HCT116 (cell line): Measurements from ENCODE around the gene OR8D2. TPM values are rescaled to one million over a fixed set of nuclear protein-coding genes. Genes with fewer than 3 reads are reported as not detected.

Experiments
- ATAC-seq: fragments of 200-7000 bp; cut with Tn5 transposase; 2 replicates; pipeline ENCODE4 v1.9.1; 2020; ENCODE audit warnings: mild to moderate bottlenecking, moderate library complexity
- BruUV-seq: library from RNA; stranded (reverse); fragments of 400-500 nt; replicated peaks from 2 replicates; lab custom pipeline; 2021; lab: Mats Ljungman, UMichigan
- CTCF ChIA-PET: fragments of 300-600 bp; sonication (Branson Sonifier 250); formaldehyde crosslinking; loops from one replicate; lab custom pipeline; 2021; ENCODE audit warnings: antibody characterized with exemption; lab: Charles Lee
- POLR2A ChIA-PET: fragments of 300-600, 350-600 bp; sonication (Branson Sonifier 250); formaldehyde crosslinking; loops from one replicate; lab custom pipeline; 2021; ENCODE audit warnings: antibody characterized with exemption; lab: Charles Lee
- RAD21 ChIA-PET, 2 experiments: fragments of 300-600 bp; sonication (Branson Sonifier 250); formaldehyde crosslinking; loops; one replicate each; lab custom pipeline; 2023; ENCODE audit warnings: low total read pairs in 2 of 2; ENCODE audit not compliant: uncharacterized antibody in 2 of 2, unreplicated experiment in 2 of 2, low non-redundant PET in 1 of 2; lab: Charles Lee
- DNase-seq: peaks from one replicate; pipeline ENCODE4 v3.0.0-alpha.2; 2010; ENCODE audit warnings: low read depth, low spot score
- H2AFZ ChIP-seq: fragments of 200-600 bp; shearing (Covaris generic), sonication (generic); 2 replicates; pipeline ENCODE4 v1.6.1; 2017; ENCODE audit warnings: low read depth, mixed run types, mixed read lengths, antibody characterized with exemption, low read length; ENCODE audit not compliant: poor library complexity, severe bottlenecking
- H3K27ac ChIP-seq: 2 replicates; pipeline ENCODE4 v1.5.1; 2012; ENCODE audit warnings: low read depth, low read length
- H3K27me3 ChIP-seq: fragments of 200-600 bp; sonication (generic); 2 replicates; pipeline ENCODE4 v1.6.1; 2016; ENCODE audit warnings: mixed run types, low read length, mixed read lengths; ENCODE audit not compliant: insufficient read depth
- H3K36me3 ChIP-seq, 2 experiments: fragments of 200-500 bp in 1 of 2; fragments of 200-600 bp in 1 of 2; sonication (Bioruptor generic) in 1 of 2; sonication (generic) in 1 of 2; 2 replicates each; pipeline versions ENCODE4 v1.5.1 to v1.6.1; 2014 to 2016; ENCODE audit warnings: low read length in 2 of 2, inconsistent platforms in 1 of 2, mixed read lengths in 1 of 2, mixed run types in 1 of 2; ENCODE audit not compliant: insufficient read depth in 2 of 2, control insufficient read depth in 1 of 2
- H3K4me1 ChIP-seq, 2 experiments: fragments of 200-600 bp in 1 of 2; sonication (generic) in 1 of 2; 2 replicates each; pipeline versions ENCODE4 v1.5.1 to v1.6.1; 2012 to 2017; ENCODE audit warnings: low read length in 2 of 2, inconsistent platforms in 1 of 2, mild to moderate bottlenecking in 1 of 2, mixed read lengths in 1 of 2, mixed run types in 1 of 2, moderate library complexity in 1 of 2; ENCODE audit not compliant: insufficient read depth in 2 of 2, control insufficient read depth in 1 of 2
- H3K4me2 ChIP-seq: fragments of 200-600 bp; sonication (generic); 2 replicates; pipeline ENCODE4 v1.6.1; 2017; ENCODE audit warnings: mixed run types, low read length, mixed read lengths
- H3K4me3 ChIP-seq, 2 experiments: fragments of 200-600 bp in 1 of 2; sonication (generic) in 1 of 2; replicated peaks in 1 of 2; 2 replicates each; pipeline ENCODE4 v1.5.1; 2011 to 2016; ENCODE audit warnings: low read length in 2 of 2, control low read depth in 1 of 2, low read depth in 1 of 2, mild to moderate bottlenecking in 1 of 2, mixed read lengths in 1 of 2, mixed run types in 1 of 2
- H3K79me2 ChIP-seq: fragments of 200-600 bp; sonication (generic); 2 replicates; pipeline ENCODE4 v1.6.1; 2017; ENCODE audit warnings: mild to moderate bottlenecking, mixed run types, low read length, moderate library complexity, mixed read lengths; ENCODE audit not compliant: insufficient read depth
- H3K9ac ChIP-seq: fragments of 200-600 bp; sonication (generic); 2 replicates; pipeline ENCODE4 v1.6.1; 2016; ENCODE audit warnings: low read length, mixed read lengths
- H3K9me2 ChIP-seq: fragments of 200-600 bp; sonication (generic), shearing (Covaris generic); 2 replicates; pipeline ENCODE4 v1.6.1; 2017; ENCODE audit warnings: mixed run types, mild to moderate bottlenecking, moderate library complexity; ENCODE audit not compliant: insufficient read depth
- H3K9me3 ChIP-seq, 2 experiments: fragments of 200-500 bp in 1 of 2; fragments of 200-600 bp in 1 of 2; sonication (Bioruptor generic) in 1 of 2; sonication (generic) in 1 of 2; 2 replicates each; pipeline ENCODE4 v1.6.1; 2014 to 2017; ENCODE audit warnings: low read length in 2 of 2, mixed read lengths in 2 of 2, inconsistent platforms in 1 of 2, low read depth in 1 of 2, mild to moderate bottlenecking in 1 of 2, mixed run types in 1 of 2, moderate library complexity in 1 of 2; ENCODE audit not compliant: control insufficient read depth in 1 of 2, insufficient read depth in 1 of 2
- H4K20me1 ChIP-seq: fragments of 200-600 bp; sonication (generic), shearing (Covaris generic); 2 replicates; pipeline ENCODE4 v1.6.1; 2017; ENCODE audit warnings: mixed run types, mild to moderate bottlenecking, moderate library complexity; ENCODE audit not compliant: insufficient read depth
- CEBPB ChIP-seq: IDR thresholded peaks from 2 replicates; pipeline ENCODE4 v1.6.1; 2012; ENCODE audit warnings: low read depth
- ELF1 ChIP-seq: IDR thresholded peaks from 2 replicates; pipeline ENCODE4 v1.6.1; 2012; ENCODE audit warnings: low read depth, borderline replicate concordance
- EZH2 ChIP-seq: fragments of 200-600 bp; sonication (generic); IDR thresholded peaks from 2 replicates; pipeline ENCODE4 v1.6.1; 2017; ENCODE audit warnings: antibody characterized with exemption, mixed run types
- EZH2phosphoT487 ChIP-seq: fragments of 200-600 bp; IDR thresholded peaks from 2 replicates; pipeline ENCODE4 v1.6.1; 2018; ENCODE audit warnings: antibody characterized with exemption, borderline replicate concordance
- FOSL1 ChIP-seq: IDR thresholded peaks from 2 replicates; pipeline ENCODE4 v1.6.1; 2012; ENCODE audit warnings: low read depth
- JUND ChIP-seq: IDR thresholded peaks from 2 replicates; pipeline ENCODE4 v1.6.1; 2012
- SIN3A ChIP-seq: IDR thresholded peaks from 2 replicates; pipeline ENCODE4 v1.6.1; 2012; ENCODE audit warnings: low read depth
- SP1 ChIP-seq: IDR thresholded peaks from 2 replicates; pipeline ENCODE4 v1.6.1; 2012; ENCODE audit warnings: low read depth
- TCF7L2 ChIP-seq: IDR thresholded peaks from 2 replicates; pipeline ENCODE4 v1.7.0; 2011; ENCODE audit warnings: borderline replicate concordance, inconsistent platforms; ENCODE audit not compliant: insufficient read depth, insufficient read length; ENCODE audit errors: extremely low read depth
- YY1 ChIP-seq: IDR thresholded peaks from 2 replicates; pipeline ENCODE4 v1.6.1; 2011; ENCODE audit warnings: low read length, low read depth, moderate library complexity, mild to moderate bottlenecking; ENCODE audit not compliant: insufficient replicate concordance; ENCODE audit errors: extremely low read depth
- ZNF274 ChIP-seq: fragments of 200-500 bp; sonication (Bioruptor generic); IDR thresholded peaks from 2 replicates; pipeline ENCODE4 v1.6.1; 2014; ENCODE audit warnings: mild to moderate bottlenecking, low read depth, low read length, inconsistent platforms
- intact Hi-C: fragments of 100-400 bp; cut with micrococcal nuclease; formaldehyde crosslinking; loops from 2 replicates; pipeline ENCODE4 v1.10.0; 2022
- total RNA-seq: library from RNA; stranded (reverse); gene quantifications from one replicate; pipeline ENCODE4 v1.2.1, GENCODE V29; 2021; ENCODE audit not compliant: unreplicated experiment
- TF ChIP-seq, protein P1 (sequence below): IDR thresholded peaks from 2 replicates; pipeline ENCODE4 v1.6.1; 2012
- TF ChIP-seq, protein P2 (sequence below): IDR thresholded peaks from 2 replicates; pipeline ENCODE4 v1.6.1; 2012; ENCODE audit warnings: low read depth
- TF ChIP-seq, protein P3 (sequence below): IDR thresholded peaks from 2 replicates; pipeline ENCODE4 v1.6.1; 2011; ENCODE audit warnings: mild to moderate bottlenecking, low read length, moderate library complexity; ENCODE audit not compliant: insufficient replicate concordance; ENCODE audit errors: extremely low read depth
- TF ChIP-seq, protein P4 (sequence below), 3 experiments: fragments of 200-600 bp in 1 of 3; sonication (generic) in 1 of 3; IDR thresholded peaks in 2 of 3; conservative IDR thresholded peaks in 1 of 3; 2 replicates each; pipeline ENCODE4 v1.5.1; 2012 to 2017; ENCODE audit warnings: low read depth in 2 of 3, low read length in 2 of 3, antibody characterized with exemption in 1 of 3, borderline replicate concordance in 1 of 3, control low read depth in 1 of 3, mild to moderate bottlenecking in 1 of 3, mixed read lengths in 1 of 3, mixed run types in 1 of 3, moderate library complexity in 1 of 3; ENCODE audit not compliant: insufficient read depth in 1 of 3
- TF ChIP-seq, protein P5 (sequence below): IDR thresholded peaks from 2 replicates; pipeline ENCODE4 v1.6.1; 2012

The OR8D2 gene
- total RNA-seq, 1 experiment from 2014 or later: not detected

DNA sequence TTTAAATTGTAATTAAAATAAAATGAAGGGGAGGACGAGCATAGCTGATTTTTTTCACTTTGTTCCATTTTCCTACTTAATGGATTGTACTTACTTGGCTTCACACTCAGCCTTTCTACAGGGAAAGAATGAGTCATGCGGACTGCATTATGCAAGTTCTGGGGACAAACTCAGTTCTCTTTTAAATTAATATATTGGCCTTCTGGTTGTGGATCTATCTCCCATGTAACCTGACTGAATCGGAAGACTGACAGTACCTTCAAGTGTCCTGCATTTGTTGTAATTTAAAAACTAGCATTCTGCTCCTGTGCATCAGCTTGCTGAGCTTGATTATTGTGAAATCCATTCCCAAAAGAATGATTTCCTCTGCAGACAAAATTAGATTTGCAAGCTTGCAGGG is 18.4 kb downstream of the OR8D2 start:
- TF ChIP-seq, protein P1, sequence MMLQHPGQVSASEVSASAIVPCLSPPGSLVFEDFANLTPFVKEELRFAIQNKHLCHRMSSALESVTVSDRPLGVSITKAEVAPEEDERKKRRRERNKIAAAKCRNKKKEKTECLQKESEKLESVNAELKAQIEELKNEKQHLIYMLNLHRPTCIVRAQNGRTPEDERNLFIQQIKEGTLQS: no peak
- TF ChIP-seq, protein P2, sequence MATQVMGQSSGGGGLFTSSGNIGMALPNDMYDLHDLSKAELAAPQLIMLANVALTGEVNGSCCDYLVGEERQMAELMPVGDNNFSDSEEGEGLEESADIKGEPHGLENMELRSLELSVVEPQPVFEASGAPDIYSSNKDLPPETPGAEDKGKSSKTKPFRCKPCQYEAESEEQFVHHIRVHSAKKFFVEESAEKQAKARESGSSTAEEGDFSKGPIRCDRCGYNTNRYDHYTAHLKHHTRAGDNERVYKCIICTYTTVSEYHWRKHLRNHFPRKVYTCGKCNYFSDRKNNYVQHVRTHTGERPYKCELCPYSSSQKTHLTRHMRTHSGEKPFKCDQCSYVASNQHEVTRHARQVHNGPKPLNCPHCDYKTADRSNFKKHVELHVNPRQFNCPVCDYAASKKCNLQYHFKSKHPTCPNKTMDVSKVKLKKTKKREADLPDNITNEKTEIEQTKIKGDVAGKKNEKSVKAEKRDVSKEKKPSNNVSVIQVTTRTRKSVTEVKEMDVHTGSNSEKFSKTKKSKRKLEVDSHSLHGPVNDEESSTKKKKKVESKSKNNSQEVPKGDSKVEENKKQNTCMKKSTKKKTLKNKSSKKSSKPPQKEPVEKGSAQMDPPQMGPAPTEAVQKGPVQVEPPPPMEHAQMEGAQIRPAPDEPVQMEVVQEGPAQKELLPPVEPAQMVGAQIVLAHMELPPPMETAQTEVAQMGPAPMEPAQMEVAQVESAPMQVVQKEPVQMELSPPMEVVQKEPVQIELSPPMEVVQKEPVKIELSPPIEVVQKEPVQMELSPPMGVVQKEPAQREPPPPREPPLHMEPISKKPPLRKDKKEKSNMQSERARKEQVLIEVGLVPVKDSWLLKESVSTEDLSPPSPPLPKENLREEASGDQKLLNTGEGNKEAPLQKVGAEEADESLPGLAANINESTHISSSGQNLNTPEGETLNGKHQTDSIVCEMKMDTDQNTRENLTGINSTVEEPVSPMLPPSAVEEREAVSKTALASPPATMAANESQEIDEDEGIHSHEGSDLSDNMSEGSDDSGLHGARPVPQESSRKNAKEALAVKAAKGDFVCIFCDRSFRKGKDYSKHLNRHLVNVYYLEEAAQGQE: no peak
- no peak for TF ChIP-seq FOSL1
- TF ChIP-seq YY1: no peak
- TF ChIP-seq SP1: no peak
- TF ChIP-seq ZNF274: no peak
- no peak for TF ChIP-seq TCF7L2
- TF ChIP-seq SIN3A: no peak
- no peak for TF ChIP-seq CEBPB
- TF ChIP-seq EZH2phosphoT487: no peak
- TF ChIP-seq EZH2: no peak
- TF ChIP-seq, protein P3, sequence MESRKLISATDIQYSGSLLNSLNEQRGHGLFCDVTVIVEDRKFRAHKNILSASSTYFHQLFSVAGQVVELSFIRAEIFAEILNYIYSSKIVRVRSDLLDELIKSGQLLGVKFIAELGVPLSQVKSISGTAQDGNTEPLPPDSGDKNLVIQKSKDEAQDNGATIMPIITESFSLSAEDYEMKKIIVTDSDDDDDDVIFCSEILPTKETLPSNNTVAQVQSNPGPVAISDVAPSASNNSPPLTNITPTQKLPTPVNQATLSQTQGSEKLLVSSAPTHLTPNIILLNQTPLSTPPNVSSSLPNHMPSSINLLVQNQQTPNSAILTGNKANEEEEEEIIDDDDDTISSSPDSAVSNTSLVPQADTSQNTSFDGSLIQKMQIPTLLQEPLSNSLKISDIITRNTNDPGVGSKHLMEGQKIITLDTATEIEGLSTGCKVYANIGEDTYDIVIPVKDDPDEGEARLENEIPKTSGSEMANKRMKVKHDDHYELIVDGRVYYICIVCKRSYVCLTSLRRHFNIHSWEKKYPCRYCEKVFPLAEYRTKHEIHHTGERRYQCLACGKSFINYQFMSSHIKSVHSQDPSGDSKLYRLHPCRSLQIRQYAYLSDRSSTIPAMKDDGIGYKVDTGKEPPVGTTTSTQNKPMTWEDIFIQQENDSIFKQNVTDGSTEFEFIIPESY: no peak
- TF ChIP-seq JUND: no peak
- TF ChIP-seq, protein P4, sequence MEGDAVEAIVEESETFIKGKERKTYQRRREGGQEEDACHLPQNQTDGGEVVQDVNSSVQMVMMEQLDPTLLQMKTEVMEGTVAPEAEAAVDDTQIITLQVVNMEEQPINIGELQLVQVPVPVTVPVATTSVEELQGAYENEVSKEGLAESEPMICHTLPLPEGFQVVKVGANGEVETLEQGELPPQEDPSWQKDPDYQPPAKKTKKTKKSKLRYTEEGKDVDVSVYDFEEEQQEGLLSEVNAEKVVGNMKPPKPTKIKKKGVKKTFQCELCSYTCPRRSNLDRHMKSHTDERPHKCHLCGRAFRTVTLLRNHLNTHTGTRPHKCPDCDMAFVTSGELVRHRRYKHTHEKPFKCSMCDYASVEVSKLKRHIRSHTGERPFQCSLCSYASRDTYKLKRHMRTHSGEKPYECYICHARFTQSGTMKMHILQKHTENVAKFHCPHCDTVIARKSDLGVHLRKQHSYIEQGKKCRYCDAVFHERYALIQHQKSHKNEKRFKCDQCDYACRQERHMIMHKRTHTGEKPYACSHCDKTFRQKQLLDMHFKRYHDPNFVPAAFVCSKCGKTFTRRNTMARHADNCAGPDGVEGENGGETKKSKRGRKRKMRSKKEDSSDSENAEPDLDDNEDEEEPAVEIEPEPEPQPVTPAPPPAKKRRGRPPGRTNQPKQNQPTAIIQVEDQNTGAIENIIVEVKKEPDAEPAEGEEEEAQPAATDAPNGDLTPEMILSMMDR (IDR thresholded peaks at IDR 0.05 in 2 of 3, conservative IDR thresholded peaks at IDR 0.05 in 1 of 3; ENCODE audit: borderline replicate concordance in 1 of 3, insufficient read depth in 1 of 3, low read depth in 2 of 3, low read length in 2 of 3): no peak
- TF ChIP-seq, protein P5, sequence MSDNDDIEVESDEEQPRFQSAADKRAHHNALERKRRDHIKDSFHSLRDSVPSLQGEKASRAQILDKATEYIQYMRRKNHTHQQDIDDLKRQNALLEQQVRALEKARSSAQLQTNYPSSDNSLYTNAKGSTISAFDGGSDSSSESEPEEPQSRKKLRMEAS: no peak
- no peak for TF ChIP-seq ELF1
- CTCF ChIA-PET: no interaction called here
- intact Hi-C loops: no loop called here

More for the DNA sequence above, 18.4 kb downstream of the OR8D2 start:
- Histone ChIP-seq H3K27me3 (peaks cover 7% of the 10 kb centered on the region; the same call in 1 of the 2 replicates), H3K36me3 (no peaks in the 10 kb centered on the region), H3K27ac (no peak overlapping the region), H3K4me3 (no peak overlapping the region), H3K4me1 (no peaks in the 10 kb centered on the region), H3K9me3 (no peaks in the 10 kb centered on the region), H4K20me1 (no peaks in the 10 kb centered on the region), H2AFZ (no peak overlapping the region), H3K9ac (no peak overlapping the region), H3K4me2 (no peak overlapping the region), H3K9me2 (no peaks in the 10 kb centered on the region), H3K79me2 (no peaks in the 10 kb centered on the region)
- ChIA-PET RAD21 (no interaction called here), POLR2A (no interaction called here)
- DNase-seq (no peak), ATAC-seq (no peak)
- no TSS peak for BruUV-seq
